Measurements from ENCODE around the gene ZGRF1. TPM values are rescaled to one million over a fixed set of nuclear protein-coding genes. Genes with fewer than 3 reads are reported as not detected.

Gene ZGRF1
- total and polyA plus RNA-seq, 2 donors (not counting 3 experiments of a cell fraction or from before 2014, with no cell fraction given) = 2.4 to 14.4 TPM

GRCh38 chr4:112550728-112551127, 86.0 kb downstream of the ZGRF1 start:
- no peak for DNase-seq (ENCODE audit: low read depth, low spot score)
- no TSS peak for BruUV-seq (replicated peaks)
- Histone ChIP-seq H3K4me2 (ENCODE audit: insufficient read depth, low read length) (no peak overlapping the region), H3K9ac (replicated peaks; ENCODE audit: extremely low read depth, insufficient read depth, low read length) (no peak overlapping the region), H2AFZ (ENCODE audit: low read depth, low read length) (no peak overlapping the region), H3K4me3 (replicated peaks in 1 of 3; ENCODE audit: insufficient read depth in 1 of 3, low read depth in 1 of 3, low read length in 3 of 3) (no peak overlapping the region), H3K9me1 (replicated peaks; ENCODE audit: control insufficient read depth, extremely low read depth, insufficient read depth, low read length) (no peaks in the 10 kb centered on the region), H4K20me1 (replicated peaks; ENCODE audit: control insufficient read depth, extremely low read depth, insufficient read depth, low read length) (no peaks in the 10 kb centered on the region), H3K9me3 (replicated peaks; ENCODE audit: control insufficient read depth, insufficient read depth, low read length) (no peaks in the 10 kb centered on the region), H3K79me2 (ENCODE audit: control insufficient read depth, insufficient read depth, low read length) (no peaks in the 10 kb centered on the region), H3K4me1 (ENCODE audit: control insufficient read depth, extremely low read depth, insufficient read depth, low read length) (no peaks in the 10 kb centered on the region), H3K36me3 (ENCODE audit: control insufficient read depth in 2 of 2, extremely low read depth in 1 of 2, insufficient read depth in 2 of 2, low read length in 2 of 2) (no peaks in the 10 kb centered on the region), H3K27me3 (ENCODE audit: control insufficient read depth in 2 of 2, insufficient read depth in 2 of 2, low read length in 2 of 2) (no peaks in the 10 kb centered on the region), H3K27ac (ENCODE audit: insufficient read depth, low read depth, low read length) (no peak overlapping the region)
- TF ChIP-seq GATA2 (IDR thresholded peaks at IDR 0.05; ENCODE audit: insufficient read depth, insufficient read length, low read depth, low read length) = no peak
- TF ChIP-seq CTCF (IDR thresholded peaks at IDR 0.05; ENCODE audit: extremely low read depth in 1 of 2, insufficient read depth in 1 of 2, low read depth in 1 of 2, low read length in 2 of 2) = no peak
- no peak for TF ChIP-seq FOS (IDR thresholded peaks at IDR 0.05; ENCODE audit: borderline replicate concordance, insufficient read depth, low read length)
- TF ChIP-seq EZH2 (IDR thresholded peaks at IDR 0.05; ENCODE audit: borderline replicate concordance, low read depth, low read length, severe bottlenecking) = no peak
- TF ChIP-seq MYC (IDR thresholded peaks at IDR 0.05; ENCODE audit: low read depth, low read length) = no peak
- TF ChIP-seq MAX (IDR thresholded peaks at IDR 0.05; ENCODE audit: insufficient read depth, insufficient read length) = no peak
- no peak for TF ChIP-seq POLR2A (IDR thresholded peaks at IDR 0.05; ENCODE audit: low read depth, low read length)
- no peak for TF ChIP-seq JUN (IDR thresholded peaks at IDR 0.05; ENCODE audit: borderline replicate concordance, insufficient read depth, insufficient read length, low read depth)
- TF ChIP-seq POLR2AphosphoS5 (IDR thresholded peaks at IDR 0.05; ENCODE audit: insufficient read depth, low read depth, low read length) = no peak
- intact Hi-C loops (cut with micrococcal nuclease) = no loop called here
- dilution Hi-C loops (cut with MboI; ENCODE audit: extremely low pct_ligation_motif_present, low sequenced_read_pairs) = no loop called here
- FAIRE-seq = no peak
- CTCF ChIA-PET = interaction anchor here (0.9 to 1.6 kb wide), 3 partner anchors 11 to 19 kb away, joined by 3 to 8 read pairs (median 3); no protein-coding TSS in a partner anchor
- POLR2A ChIA-PET = no interaction called here

Data from endothelial cell of umbilical vein (primary cell).